ENCODE data around the gene ZNF93.
"Not testable (repeated sequence)": the region's sequence is repeated elsewhere in the genome, so short reads cannot be mapped to it uniquely, and the experiment has no call there.

ZNF93 gene

DNA sequence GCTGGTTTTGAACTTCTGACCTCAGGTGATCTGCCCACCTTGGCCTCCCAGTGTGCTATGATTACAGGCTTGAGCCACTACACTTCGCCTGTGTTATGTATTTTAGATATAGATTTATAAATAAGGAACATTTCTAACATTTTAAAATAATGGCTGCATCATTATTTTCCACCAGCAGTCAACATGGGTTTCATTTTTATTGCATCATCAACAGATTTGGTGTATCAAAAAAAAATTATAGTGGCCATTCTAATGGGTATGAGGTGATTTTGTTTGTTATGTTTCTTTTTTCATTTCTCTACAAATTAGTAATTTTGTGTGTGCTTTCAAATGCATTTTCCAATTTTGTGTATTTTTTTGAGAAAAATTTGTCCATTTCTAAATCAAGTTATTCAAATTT is 16.2 kb upstream of the ZNF93 start:
- DNase-seq (ENCODE audit: low spot score) (no peak), ATAC-seq (ENCODE audit: low read depth) (no peak)
- no peaks in the 10 kb centered on the region for H3K27me3 ChIP-seq (ENCODE audit: insufficient read depth, poor library complexity, severe bottlenecking)
- H3K4me1 ChIP-seq (ENCODE audit: insufficient read depth, poor library complexity, severe bottlenecking), result no peaks in the 10 kb centered on the region
- TF ChIP-seq, protein P1, sequence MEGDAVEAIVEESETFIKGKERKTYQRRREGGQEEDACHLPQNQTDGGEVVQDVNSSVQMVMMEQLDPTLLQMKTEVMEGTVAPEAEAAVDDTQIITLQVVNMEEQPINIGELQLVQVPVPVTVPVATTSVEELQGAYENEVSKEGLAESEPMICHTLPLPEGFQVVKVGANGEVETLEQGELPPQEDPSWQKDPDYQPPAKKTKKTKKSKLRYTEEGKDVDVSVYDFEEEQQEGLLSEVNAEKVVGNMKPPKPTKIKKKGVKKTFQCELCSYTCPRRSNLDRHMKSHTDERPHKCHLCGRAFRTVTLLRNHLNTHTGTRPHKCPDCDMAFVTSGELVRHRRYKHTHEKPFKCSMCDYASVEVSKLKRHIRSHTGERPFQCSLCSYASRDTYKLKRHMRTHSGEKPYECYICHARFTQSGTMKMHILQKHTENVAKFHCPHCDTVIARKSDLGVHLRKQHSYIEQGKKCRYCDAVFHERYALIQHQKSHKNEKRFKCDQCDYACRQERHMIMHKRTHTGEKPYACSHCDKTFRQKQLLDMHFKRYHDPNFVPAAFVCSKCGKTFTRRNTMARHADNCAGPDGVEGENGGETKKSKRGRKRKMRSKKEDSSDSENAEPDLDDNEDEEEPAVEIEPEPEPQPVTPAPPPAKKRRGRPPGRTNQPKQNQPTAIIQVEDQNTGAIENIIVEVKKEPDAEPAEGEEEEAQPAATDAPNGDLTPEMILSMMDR (IDR thresholded peaks at IDR 0.05; ENCODE audit: poor library complexity, severe bottlenecking), result no peak
- H3K27ac ChIP-seq (ENCODE audit: poor library complexity, severe bottlenecking), result no peak overlapping the region
- no peak overlapping the region for H3K4me3 ChIP-seq (ENCODE audit: severe bottlenecking)
- no peaks in the 10 kb centered on the region for H3K36me3 ChIP-seq (ENCODE audit: low read depth)
- H3K9me3 ChIP-seq (ENCODE audit: severe bottlenecking), result peaks cover 8% of the 10 kb centered on the region

DNA sequence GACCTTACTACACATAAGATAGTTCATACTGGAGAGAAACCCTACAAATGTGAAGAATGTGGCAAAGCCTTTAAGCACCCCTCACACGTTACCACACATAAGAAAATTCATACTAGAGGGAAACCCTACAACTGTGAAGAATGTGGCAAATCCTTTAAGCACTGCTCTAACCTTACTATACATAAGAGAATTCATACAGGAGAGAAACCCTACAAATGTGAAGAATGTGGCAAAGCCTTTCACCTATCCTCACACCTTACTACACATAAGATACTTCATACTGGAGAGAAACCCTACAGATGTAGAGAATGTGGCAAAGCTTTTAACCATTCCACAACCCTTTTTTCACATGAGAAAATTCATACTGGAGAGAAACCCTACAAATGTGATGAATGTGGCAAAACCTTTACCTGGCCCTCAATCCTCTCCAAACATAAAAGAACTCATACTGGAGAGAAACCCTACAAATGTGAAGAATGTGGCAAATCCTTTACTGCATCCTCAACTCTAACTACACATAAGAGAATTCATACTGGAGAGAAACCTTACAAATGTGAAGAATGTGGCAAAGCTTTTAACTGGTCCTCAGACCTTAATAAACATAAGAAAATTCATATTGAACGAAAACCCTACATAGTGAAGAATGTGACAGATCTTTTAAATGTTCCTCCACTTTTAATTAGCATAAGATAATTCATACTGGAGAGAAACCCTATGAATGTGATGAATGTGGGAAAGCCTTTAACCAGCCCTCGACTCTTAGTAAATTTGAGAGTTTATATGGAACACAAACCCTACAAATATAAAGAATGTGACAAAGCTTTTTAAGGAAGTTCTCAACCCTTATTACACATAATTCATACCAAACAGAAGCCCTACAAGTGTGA is 8.4 kb upstream of the ZNF93 start:
- not testable (repeated sequence) for ATAC-seq (ENCODE audit: low read depth); H3K4me3 ChIP-seq (ENCODE audit: severe bottlenecking); H3K36me3 ChIP-seq (ENCODE audit: low read depth); H3K27me3 ChIP-seq (ENCODE audit: insufficient read depth, poor library complexity, severe bottlenecking); DNase-seq (ENCODE audit: low spot score); H3K27ac ChIP-seq (ENCODE audit: poor library complexity, severe bottlenecking); H3K4me1 ChIP-seq (ENCODE audit: insufficient read depth, poor library complexity, severe bottlenecking)
- H3K9me3 ChIP-seq (ENCODE audit: severe bottlenecking), result peaks cover 28% of the 10 kb centered on the region

DNA sequence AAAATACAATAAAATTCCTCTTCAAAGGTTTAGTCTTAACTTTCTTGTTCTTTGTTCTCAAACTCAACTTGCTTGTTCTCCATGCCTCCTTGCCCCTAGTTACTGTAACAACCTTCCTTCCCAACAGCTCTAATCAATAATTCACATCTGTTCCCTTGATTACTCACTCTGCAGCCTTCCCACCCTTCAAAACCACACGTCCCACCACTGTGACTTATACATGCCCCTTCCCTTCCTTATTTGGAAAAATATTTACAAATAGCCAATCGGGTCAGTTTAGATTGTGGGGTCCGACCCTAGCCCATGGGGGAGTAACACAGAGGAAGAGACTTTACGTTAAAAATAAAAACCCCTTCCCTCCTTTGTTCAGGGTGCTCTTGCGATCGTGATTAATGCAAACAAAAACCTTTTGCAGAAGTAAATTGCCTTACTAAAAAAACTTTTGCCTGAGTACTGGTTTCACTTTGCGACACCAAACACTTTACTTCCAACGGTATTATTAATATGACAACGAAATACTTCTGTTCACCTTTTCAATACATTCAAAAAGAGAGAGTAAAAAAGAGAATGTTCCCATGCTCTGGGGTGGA is 512 bp upstream of the ZNF93 start:
- TF ChIP-seq, protein P1 (IDR thresholded peaks at IDR 0.05; ENCODE audit: poor library complexity, severe bottlenecking), result no peak
- H3K4me3 ChIP-seq (ENCODE audit: severe bottlenecking), result peak overlapping the region; percentile 44
- DNase-seq (ENCODE audit: low spot score), result no peak
- H3K27ac ChIP-seq (ENCODE audit: poor library complexity, severe bottlenecking), result peak overlapping the region; percentile 66
- H3K4me1 ChIP-seq (ENCODE audit: insufficient read depth, poor library complexity, severe bottlenecking), result no peaks in the 10 kb centered on the region
- ATAC-seq (ENCODE audit: low read depth), result peak; percentile 7; the same call in 1 of the 3 replicates
- peaks cover 17% of the 10 kb centered on the region for H3K9me3 ChIP-seq (ENCODE audit: severe bottlenecking)
- no peaks in the 10 kb centered on the region for H3K36me3 ChIP-seq (ENCODE audit: low read depth)
- no peaks in the 10 kb centered on the region for H3K27me3 ChIP-seq (ENCODE audit: insufficient read depth, poor library complexity, severe bottlenecking)

DNA sequence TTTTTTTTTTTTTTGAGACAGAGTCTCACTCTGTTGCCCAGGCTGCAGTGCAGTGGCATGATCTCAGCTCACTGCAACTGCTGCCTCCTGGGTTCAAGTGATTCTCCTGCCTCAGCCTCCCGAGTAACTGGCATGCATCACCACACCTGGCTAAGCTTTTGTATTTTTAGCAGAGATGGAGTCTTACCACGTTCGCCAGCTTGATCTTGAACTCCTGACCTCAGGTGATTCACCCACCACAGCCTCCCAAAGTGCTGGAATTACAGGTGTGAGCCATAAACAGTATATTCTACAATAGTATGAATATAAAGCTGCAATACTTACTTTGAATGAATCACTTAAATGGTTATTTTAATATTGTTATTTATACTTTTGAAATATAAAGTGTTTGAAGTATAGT is 6.8 kb downstream of the ZNF93 start:
- H3K4me1 ChIP-seq (ENCODE audit: insufficient read depth, poor library complexity, severe bottlenecking); H3K4me3 ChIP-seq (ENCODE audit: severe bottlenecking); H3K9me3 ChIP-seq (ENCODE audit: severe bottlenecking); H3K27me3 ChIP-seq (ENCODE audit: insufficient read depth, poor library complexity, severe bottlenecking); H3K27ac ChIP-seq (ENCODE audit: poor library complexity, severe bottlenecking); H3K36me3 ChIP-seq (ENCODE audit: low read depth); ATAC-seq (ENCODE audit: low read depth); DNase-seq (ENCODE audit: low spot score): not testable (repeated sequence)

DNA sequence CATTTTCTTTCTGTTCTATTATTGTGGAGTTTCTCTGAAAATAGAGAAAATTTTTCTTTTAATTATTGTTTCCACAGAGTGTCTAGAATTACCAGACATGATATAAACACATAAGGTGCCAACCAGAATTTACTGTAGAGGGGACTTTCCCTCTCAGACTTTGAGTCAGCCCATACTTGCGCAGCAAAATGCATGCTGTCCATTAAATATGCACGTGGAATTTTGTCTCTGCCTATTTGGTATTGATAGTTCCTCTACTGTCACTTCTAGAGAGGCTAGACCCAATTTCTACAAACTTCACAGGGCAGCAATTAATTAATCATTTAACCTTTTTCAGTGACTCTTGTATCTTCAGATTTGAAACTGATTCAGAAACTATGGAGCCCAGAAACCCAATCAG is 8.9 kb downstream of the ZNF93 start:
- ATAC-seq (ENCODE audit: low read depth), result no peak
- TF ChIP-seq, protein P1 (IDR thresholded peaks at IDR 0.05; ENCODE audit: poor library complexity, severe bottlenecking), result no peak
- H3K36me3 ChIP-seq (ENCODE audit: low read depth), result no peaks in the 10 kb centered on the region
- no peak overlapping the region for H3K4me3 ChIP-seq (ENCODE audit: severe bottlenecking)
- H3K9me3 ChIP-seq (ENCODE audit: severe bottlenecking), result peaks cover 4% of the 10 kb centered on the region
- DNase-seq (ENCODE audit: low spot score), result no peak
- no peaks in the 10 kb centered on the region for H3K27me3 ChIP-seq (ENCODE audit: insufficient read depth, poor library complexity, severe bottlenecking)
- H3K27ac ChIP-seq (ENCODE audit: poor library complexity, severe bottlenecking), result no peak overlapping the region
- no peaks in the 10 kb centered on the region for H3K4me1 ChIP-seq (ENCODE audit: insufficient read depth, poor library complexity, severe bottlenecking)

Measured in RWPE2 (cell line).